Hepatocyte (in vitro differentiated cells): ENCODE data around the gene VASN.

Experiments used
- CTCF ChIP-seq: fragments of 200-600 bp; sonication (generic); IDR thresholded peaks from 2 replicates; pipeline ENCODE4 v1.5.1; 2016; ENCODE audit warnings: antibody characterized with exemption, mild to moderate bottlenecking; ENCODE audit not compliant: poor library complexity
- EZH2phosphoT487 ChIP-seq: fragments of 200-600 bp; sonication (generic); IDR thresholded peaks from one replicate; pipeline ENCODE4 v1.6.1; 2018; ENCODE audit warnings: antibody characterized with exemption, mild to moderate bottlenecking, low read depth, moderate library complexity; ENCODE audit not compliant: unreplicated experiment, severe bottlenecking

DNA sequence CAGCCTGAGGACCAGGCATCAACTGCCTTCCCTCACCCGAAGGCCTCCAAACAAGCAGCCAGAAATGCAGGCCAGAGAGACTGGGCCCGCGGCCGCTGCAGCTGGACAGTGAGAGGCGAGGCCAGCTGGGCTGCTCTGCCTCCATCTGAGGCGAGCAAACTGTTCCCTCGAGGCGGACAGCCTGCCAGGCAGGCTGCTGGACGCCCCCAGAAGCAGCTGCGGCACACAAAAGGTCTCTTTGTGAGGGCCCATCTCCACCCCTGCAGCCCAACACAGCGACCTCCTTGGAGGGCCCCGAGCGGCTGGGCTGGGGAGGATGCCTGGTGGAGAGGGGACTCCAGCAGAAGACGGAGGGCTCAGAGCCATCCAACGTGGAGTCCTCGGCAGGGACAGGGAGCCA, 40.0 kb downstream of the VASN start:
- TF ChIP-seq CTCF (no peak), EZH2phosphoT487 (no peak)
